Omental fat pad (tissue), 4 donors: ENCODE measurements around the gene ATP5IF1. TPM values are rescaled to one million over a fixed set of nuclear protein-coding genes. Genes with fewer than 3 reads are reported as not detected.

Source experiments
- ATAC-seq: fragments of 150-250 bp; one replicate; pipeline ENCODE4 v1.9.1; 2016; ENCODE audit warnings: mild to moderate bottlenecking, moderate library complexity; ENCODE audit not compliant: low FRiP score
- DNase-seq: peaks from one replicate; pipeline ENCODE4 v3.0.0-alpha.2; 2019; ENCODE audit warnings: low spot score
- CTCF ChIP-seq, 3 donors: fragments of 450-650 bp; IDR thresholded peaks; one replicate each; pipeline ENCODE4 v1.5.1; 2016 to 2017; ENCODE audit warnings: antibody characterized with exemption in 3 of 3, mild to moderate bottlenecking in 3 of 3, moderate library complexity in 2 of 3
- total RNA-seq, 4 donors: library from RNA; depleted of rRNA; stranded (reverse); fragments of >200 nt; gene quantifications; one replicate each; pipeline ENCODE4 v1.1.0, GENCODE V29; 2016

ATP5IF1 gene
- total RNA-seq = 100 to 1,000 TPM in 2 of 4 donors, 10 to 100 TPM in 2; 92.5 to 149 (median 107) TPM

- ATAC-seq = peak; percentile 97
- peak; percentile 79 for DNase-seq
- no peak for TF ChIP-seq CTCF (IDR thresholded peaks at IDR 0.05)
These were observed at the start of gene ATP5IF1 for GRCh38 chr1:28235755-28236655. Gene ATP5IF1 (plus strand): TSS chr1:28236124. CDS start chr1:28236184, 60 bp downstream.

GRCh38 chr1:28190337-28190979 is 45.5 kb upstream of the ATP5IF1 start:
- TF ChIP-seq CTCF (IDR thresholded peaks at IDR 0.05) = no peak
- DNase-seq (no peak), ATAC-seq (no peak)

GRCh38 chr1:28190996-28191645 is 44.8 kb upstream of the ATP5IF1 start:
- ATAC-seq (no peak), DNase-seq (no peak)
- TF ChIP-seq CTCF (IDR thresholded peaks at IDR 0.05) = no peak

- no peak for TF ChIP-seq CTCF (IDR thresholded peaks at IDR 0.05)
- no peak for DNase-seq
- ATAC-seq = peak; percentile 46
These were observed 42.2 kb upstream of the ATP5IF1 start for GRCh38 chr1:28193701-28194161.

GRCh38 chr1:28194326-28195035 is 41.4 kb upstream of the ATP5IF1 start:
- no peak for TF ChIP-seq CTCF (IDR thresholded peaks at IDR 0.05)
- no peak for DNase-seq
- no peak for ATAC-seq

- DNase-seq (no peak), ATAC-seq (no peak)
- TF ChIP-seq CTCF (IDR thresholded peaks at IDR 0.05) = no peak
These were observed 40.1 kb upstream of the ATP5IF1 start for GRCh38 chr1:28195780-28196179.
